Fibroblast of lung (primary cell): ENCODE data around the gene COL4A2.

ENCODE experiments used
- CTCF ChIP-seq, 2 donors: IDR thresholded peaks in 1 of 2; conservative IDR thresholded peaks in 1 of 2; 1 replicate in 1 of 2; 2 replicates in 1 of 2; pipeline ENCODE4 v1.5.1; 2011 to 2012; ENCODE audit warnings: low read length in 2 of 2, control low read depth in 1 of 2, inconsistent platforms in 1 of 2, low read depth in 1 of 2, mild to moderate bottlenecking in 1 of 2
- EZH2 ChIP-seq: IDR thresholded peaks from 2 replicates; pipeline ENCODE4 v1.5.1; 2012; ENCODE audit warnings: low read length, control low read depth, mild to moderate bottlenecking; ENCODE audit errors: missing control alignments

- TF ChIP-seq EZH2 (no peak), CTCF (conservative IDR thresholded peaks at IDR 0.05 in 1 of 2, IDR thresholded peaks at IDR 0.05 in 1 of 2; ENCODE audit: low read depth in 1 of 2, low read length in 2 of 2) (no peak)
Measured at GRCh38 chr13:110553417-110553816, 246.3 kb downstream of the COL4A2 start.
